Neutrophil (primary cell): ENCODE results near the gene GREM2.

Source experiments
- H3K27ac ChIP-seq: fragments of 200-600 bp; sonication (generic); 2 replicates; pipeline ENCODE4 v1.5.1; 2016; ENCODE audit warnings: mild to moderate bottlenecking, moderate library complexity
- H3K27me3 ChIP-seq: fragments of 200-600 bp; sonication (generic); 2 replicates; pipeline ENCODE4 v1.6.0; 2016; ENCODE audit warnings: mild to moderate bottlenecking
- H3K36me3 ChIP-seq: fragments of 200-600 bp; sonication (generic); 2 replicates; pipeline ENCODE4 v1.5.1; 2017
- H3K4me1 ChIP-seq, 2 experiments: fragments of 200-600 bp in 1 of 2; sonication (generic) in 1 of 2; 1 replicate in 1 of 2; 2 replicates in 1 of 2; pipeline versions ENCODE4 v1.5.1 to v1.6.1; 2013 to 2016; ENCODE audit warnings: low read depth in 1 of 2, low read length in 1 of 2, mild to moderate bottlenecking in 1 of 2, moderate library complexity in 1 of 2; ENCODE audit not compliant: control insufficient read depth in 1 of 2, insufficient read depth in 1 of 2
- H3K4me3 ChIP-seq, 2 experiments: fragments of 200-600 bp in 1 of 2; sonication (generic) in 1 of 2; 1 replicate in 1 of 2; 2 replicates in 1 of 2; pipeline ENCODE4 v1.5.1; 2013 to 2016; ENCODE audit warnings: low read depth in 1 of 2, low read length in 1 of 2, mild to moderate bottlenecking in 1 of 2, moderate library complexity in 1 of 2
- H3K9me3 ChIP-seq: fragments of 200-600 bp; sonication (generic); 2 replicates; pipeline ENCODE4 v1.5.1; 2016
- TF ChIP-seq, protein P1 (sequence below): fragments of 200-600 bp; sonication (generic); IDR thresholded peaks from 2 replicates; pipeline ENCODE4 v1.5.1; 2016; ENCODE audit warnings: antibody characterized with exemption

The GREM2 gene

GRCh38 chr1:240616018-240616417 lies 4.1 kb upstream of the GREM2 start:
- H3K4me1 ChIP-seq = no peaks in the 10 kb centered on the region

DNA sequence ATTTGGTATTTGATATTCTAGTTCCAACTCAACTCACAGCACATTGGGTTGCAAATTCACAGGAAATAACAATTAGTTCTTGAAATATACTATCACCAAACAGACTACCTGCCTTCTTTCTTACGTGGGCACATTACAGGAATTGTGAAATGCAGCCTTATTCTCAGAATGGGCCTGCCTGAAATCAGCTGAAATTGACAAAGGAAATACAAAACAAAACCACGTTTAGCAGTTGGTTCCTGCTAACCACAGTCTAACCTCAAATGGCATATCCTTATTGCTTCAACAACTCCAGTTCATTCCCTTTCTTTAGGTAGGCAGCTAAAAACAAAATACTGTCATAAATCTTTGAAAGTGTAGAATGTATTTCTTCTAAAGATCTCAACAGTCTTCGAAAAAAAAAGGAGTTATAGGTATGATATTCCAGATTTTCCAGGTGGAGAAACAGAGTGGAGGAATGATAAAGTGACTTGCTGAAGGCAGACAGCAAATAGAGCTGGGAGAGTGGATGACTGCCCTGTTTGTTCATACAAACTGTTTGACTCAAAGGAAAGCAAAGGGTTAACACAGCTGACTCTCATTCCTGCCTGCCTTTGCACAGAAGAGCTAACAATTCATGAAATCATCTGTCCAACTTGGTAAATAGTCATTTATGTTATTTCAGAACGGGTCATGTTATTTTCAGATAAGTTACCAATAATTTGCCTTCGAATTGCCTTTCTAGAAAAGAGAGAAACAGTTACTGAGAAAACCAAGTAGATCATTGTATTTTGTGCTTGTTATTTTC lies 1.6 kb upstream of the GREM2 start:
- TF ChIP-seq, protein P1, sequence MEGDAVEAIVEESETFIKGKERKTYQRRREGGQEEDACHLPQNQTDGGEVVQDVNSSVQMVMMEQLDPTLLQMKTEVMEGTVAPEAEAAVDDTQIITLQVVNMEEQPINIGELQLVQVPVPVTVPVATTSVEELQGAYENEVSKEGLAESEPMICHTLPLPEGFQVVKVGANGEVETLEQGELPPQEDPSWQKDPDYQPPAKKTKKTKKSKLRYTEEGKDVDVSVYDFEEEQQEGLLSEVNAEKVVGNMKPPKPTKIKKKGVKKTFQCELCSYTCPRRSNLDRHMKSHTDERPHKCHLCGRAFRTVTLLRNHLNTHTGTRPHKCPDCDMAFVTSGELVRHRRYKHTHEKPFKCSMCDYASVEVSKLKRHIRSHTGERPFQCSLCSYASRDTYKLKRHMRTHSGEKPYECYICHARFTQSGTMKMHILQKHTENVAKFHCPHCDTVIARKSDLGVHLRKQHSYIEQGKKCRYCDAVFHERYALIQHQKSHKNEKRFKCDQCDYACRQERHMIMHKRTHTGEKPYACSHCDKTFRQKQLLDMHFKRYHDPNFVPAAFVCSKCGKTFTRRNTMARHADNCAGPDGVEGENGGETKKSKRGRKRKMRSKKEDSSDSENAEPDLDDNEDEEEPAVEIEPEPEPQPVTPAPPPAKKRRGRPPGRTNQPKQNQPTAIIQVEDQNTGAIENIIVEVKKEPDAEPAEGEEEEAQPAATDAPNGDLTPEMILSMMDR = no peak
- H3K36me3 ChIP-seq = no peaks in the 10 kb centered on the region
- peaks cover 49% of the 10 kb centered on the region for H3K27me3 ChIP-seq
- H3K4me1 ChIP-seq = no peaks in the 10 kb centered on the region
- no peak overlapping the region for H3K27ac ChIP-seq
- no peak overlapping the region for H3K4me3 ChIP-seq
- H3K9me3 ChIP-seq = no peaks in the 10 kb centered on the region

More at GRCh38 chr1:240616018-240616417, 4.1 kb upstream of the GREM2 start:
- Histone ChIP-seq H3K36me3 (no peaks in the 10 kb centered on the region), H3K27me3 (peaks cover 31% of the 10 kb centered on the region), H3K4me3 (no peak overlapping the region), H3K27ac (no peak overlapping the region), H3K9me3 (no peaks in the 10 kb centered on the region)
- TF ChIP-seq, protein P1 = no peak

DNA sequence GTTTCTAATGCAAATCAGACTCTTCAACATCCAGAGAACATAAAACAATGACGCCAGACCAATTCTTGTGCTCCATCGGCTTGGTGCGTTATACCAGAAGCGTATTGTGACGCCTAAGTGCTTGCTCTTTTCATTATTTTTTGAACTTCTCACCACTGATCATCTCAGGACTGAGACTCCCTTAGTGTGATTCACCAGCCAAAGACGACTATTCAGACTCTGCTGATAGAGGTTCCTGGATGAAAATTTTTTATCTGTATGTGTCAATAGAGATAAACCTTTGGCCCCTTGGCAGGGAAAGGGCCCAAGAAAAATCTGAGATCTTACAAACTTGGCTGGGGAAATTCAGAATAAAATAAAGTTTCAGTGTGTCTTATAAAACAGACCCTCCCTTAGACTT lies 856 bp upstream of the GREM2 start:
- Histone ChIP-seq H3K4me3 (no peak overlapping the region), H3K27ac (no peak overlapping the region), H3K9me3 (no peaks in the 10 kb centered on the region), H3K27me3 (peaks cover 49% of the 10 kb centered on the region), H3K36me3 (no peaks in the 10 kb centered on the region), H3K4me1 (no peaks in the 10 kb centered on the region)
- TF ChIP-seq, protein P1 = no peak

DNA sequence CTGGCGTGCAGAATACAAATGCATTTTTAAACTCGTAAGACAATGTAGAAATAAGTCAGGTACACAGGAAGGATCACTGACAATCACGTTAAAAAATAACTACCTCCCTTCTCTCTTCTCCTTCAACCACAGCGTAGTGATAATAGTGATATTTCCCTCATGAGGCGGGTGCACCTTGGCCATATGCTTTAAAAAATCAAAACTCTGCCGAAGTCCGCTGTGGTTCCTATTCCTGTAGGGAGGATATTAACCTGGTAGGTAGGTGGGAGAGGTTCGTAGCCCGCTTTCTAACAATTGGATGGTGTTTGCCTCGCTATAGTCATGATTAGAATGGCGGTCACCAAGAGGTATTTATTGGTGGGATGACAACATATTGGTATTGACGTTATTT lies 732 bp downstream of the GREM2 start:
- H3K36me3 ChIP-seq = no peaks in the 10 kb centered on the region
- TF ChIP-seq, protein P1 = no peak
- no peaks in the 10 kb centered on the region for H3K9me3 ChIP-seq
- H3K27me3 ChIP-seq = peaks cover 49% of the 10 kb centered on the region
- H3K4me3 ChIP-seq = no peak overlapping the region
- no peaks in the 10 kb centered on the region for H3K4me1 ChIP-seq
- H3K27ac ChIP-seq = no peak overlapping the region

GRCh38 chr1:240610636-240611035 lies 1.3 kb downstream of the GREM2 start:
- TF ChIP-seq, protein P1 = no peak
- no peaks in the 10 kb centered on the region for H3K4me1 ChIP-seq
- H3K27ac ChIP-seq = no peak overlapping the region
- no peaks in the 10 kb centered on the region for H3K36me3 ChIP-seq
- no peaks in the 10 kb centered on the region for H3K9me3 ChIP-seq
- peaks cover 49% of the 10 kb centered on the region for H3K27me3 ChIP-seq
- no peak overlapping the region for H3K4me3 ChIP-seq
